H9 (cell line): Measurements from ENCODE around the gene GRIN2A. TPM values are rescaled to one million over a fixed set of nuclear protein-coding genes. Genes with fewer than 3 reads are reported as not detected.

ENCODE experiments used
- DNase-seq: peaks from one replicate; pipeline ENCODE4 v3.0.0-alpha.2; 2017
- H2AFZ ChIP-seq: one replicate; pipeline ENCODE4 v1.6.1; 2013; ENCODE audit warnings: mild to moderate bottlenecking, low read length, control low read depth, moderate library complexity
- H2AK5ac ChIP-seq: 2 replicates; pipeline ENCODE4 v1.6.1; 2013; ENCODE audit warnings: low read length, control low read depth, mixed read lengths; ENCODE audit not compliant: insufficient read length
- H2BK120ac ChIP-seq: one replicate; pipeline ENCODE4 v1.6.1; 2013; ENCODE audit warnings: low read depth, mild to moderate bottlenecking, low read length, control low read depth, inconsistent platforms; ENCODE audit not compliant: poor library complexity, severe bottlenecking
- H2BK12ac ChIP-seq: 2 replicates; pipeline ENCODE4 v1.6.1; 2013; ENCODE audit warnings: low read length, control low read depth, mixed read lengths, low read depth; ENCODE audit not compliant: insufficient read length
- H2BK15ac ChIP-seq: 2 replicates; pipeline ENCODE4 v1.6.1; 2013; ENCODE audit warnings: low read depth, low read length, control low read depth
- H2BK20ac ChIP-seq: one replicate; pipeline ENCODE4 v1.6.1; 2013; ENCODE audit warnings: low read depth, mild to moderate bottlenecking, low read length, control low read depth, inconsistent platforms; ENCODE audit not compliant: poor library complexity, severe bottlenecking
- H2BK5ac ChIP-seq: 2 replicates; pipeline ENCODE4 v1.6.1; 2013; ENCODE audit warnings: low read length, control low read depth, mixed read lengths; ENCODE audit not compliant: insufficient read length
- H3K14ac ChIP-seq: 2 replicates; pipeline ENCODE4 v1.6.1; 2013; ENCODE audit warnings: low read length, control low read depth; ENCODE audit not compliant: insufficient read depth
- H3K18ac ChIP-seq: 2 replicates; pipeline ENCODE4 v1.6.1; 2013; ENCODE audit warnings: low read depth, mild to moderate bottlenecking, mixed read lengths, low read length, control low read depth; ENCODE audit not compliant: insufficient read length
- H3K23ac ChIP-seq: 2 replicates; pipeline ENCODE4 v1.6.1; 2013; ENCODE audit warnings: low read length, control low read depth, mixed read lengths, low read depth; ENCODE audit not compliant: insufficient read length
- H3K23me2 ChIP-seq: 2 replicates; pipeline ENCODE4 v1.6.1; 2013; ENCODE audit warnings: low read depth, mild to moderate bottlenecking, mixed read lengths, low read length, control low read depth; ENCODE audit not compliant: insufficient read length, poor library complexity, severe bottlenecking
- H3K27ac ChIP-seq: 2 replicates; pipeline ENCODE4 v1.5.1; 2013; ENCODE audit warnings: low read length, control low read depth, mixed read lengths, low read depth; ENCODE audit not compliant: insufficient read length
- H3K27me3 ChIP-seq: 2 replicates; pipeline ENCODE4 v1.6.1; 2013; ENCODE audit warnings: low read length, control low read depth, inconsistent platforms; ENCODE audit not compliant: insufficient read depth
- H3K4ac ChIP-seq: 2 replicates; pipeline ENCODE4 v1.6.1; 2013; ENCODE audit warnings: low read depth, mild to moderate bottlenecking, control low read depth, inconsistent platforms, low read length, moderate library complexity
- H3K4me1 ChIP-seq: 2 replicates; pipeline ENCODE4 v1.6.1; 2013; ENCODE audit warnings: low read length, control low read depth, inconsistent platforms; ENCODE audit not compliant: insufficient read depth
- H3K4me2 ChIP-seq: 2 replicates; pipeline ENCODE4 v1.6.1; 2013; ENCODE audit warnings: low read length, control low read depth, mixed read lengths; ENCODE audit not compliant: insufficient read length, insufficient read depth
- H3K56ac ChIP-seq: 2 replicates; pipeline ENCODE4 v1.6.1; 2013; ENCODE audit warnings: low read depth, mild to moderate bottlenecking, mixed read lengths, low read length, control low read depth; ENCODE audit not compliant: insufficient read length
- H3K79me1 ChIP-seq: 2 replicates; pipeline ENCODE4 v1.6.1; 2013; ENCODE audit warnings: low read depth, mild to moderate bottlenecking, moderate library complexity, low read length, control low read depth, inconsistent platforms; ENCODE audit not compliant: insufficient read depth, poor library complexity, severe bottlenecking
- H3K79me2 ChIP-seq: 2 replicates; pipeline ENCODE4 v1.6.1; 2013; ENCODE audit warnings: low read length, control low read depth, inconsistent platforms; ENCODE audit not compliant: insufficient read depth
- H3K9ac ChIP-seq: 2 replicates; pipeline ENCODE4 v1.6.1; 2013; ENCODE audit warnings: low read length, control low read depth, mixed read lengths; ENCODE audit not compliant: insufficient read length; ENCODE audit errors: extremely low read depth
- H3K9me3 ChIP-seq: one replicate; pipeline ENCODE4 v1.6.1; 2013; ENCODE audit warnings: low read depth, low read length, inconsistent platforms; ENCODE audit not compliant: control insufficient read depth
- H3T11ph ChIP-seq: one replicate; pipeline ENCODE4 v1.6.1; 2013; ENCODE audit warnings: mild to moderate bottlenecking, low read length, control low read depth, inconsistent platforms
- H4K20me1 ChIP-seq: one replicate; pipeline ENCODE4 v1.6.1; 2013; ENCODE audit not compliant: control insufficient read depth, insufficient read length, insufficient read depth
- H4K5ac ChIP-seq: 2 replicates; pipeline ENCODE4 v1.6.1; 2013; ENCODE audit warnings: low read depth, mild to moderate bottlenecking, mixed read lengths, low read length, control low read depth; ENCODE audit not compliant: insufficient read length
- H4K8ac ChIP-seq: replicated peaks from 2 replicates; pipeline ENCODE4 v1.6.1; 2013; ENCODE audit warnings: low read length, control low read depth, mixed read lengths, low read depth; ENCODE audit not compliant: insufficient read length
- H4K91ac ChIP-seq: 2 replicates; pipeline ENCODE4 v1.6.1; 2013; ENCODE audit warnings: low read depth, mild to moderate bottlenecking, moderate library complexity, mixed read lengths, low read length, control low read depth; ENCODE audit not compliant: insufficient read length
- H3K27ac Mint-ChIP-seq, 3 experiments: 2 replicates in 2 of 3; 3 replicates in 1 of 3; pipeline ENCODE4 v1.8.0; 2020 to 2021; ENCODE audit warnings: mixed read lengths in 3 of 3, mild to moderate bottlenecking in 1 of 3, moderate library complexity in 1 of 3
- H3K27me3 Mint-ChIP-seq: 2 replicates; pipeline ENCODE4 v1.8.0; 2021; ENCODE audit warnings: low read depth, mild to moderate bottlenecking, moderate library complexity, mixed read lengths
- H3K36me3 Mint-ChIP-seq, 3 experiments: 2 replicates in 2 of 3; 3 replicates in 1 of 3; pipeline ENCODE4 v1.8.0; 2020 to 2021; ENCODE audit warnings: low read depth in 3 of 3, mixed read lengths in 3 of 3; ENCODE audit not compliant: insufficient read depth in 1 of 3
- H3K4me1 Mint-ChIP-seq, 2 experiments: 2 replicates each; pipeline ENCODE4 v1.8.0; 2020; ENCODE audit warnings: mixed read lengths in 2 of 2
- H3K4me3 Mint-ChIP-seq, 2 experiments: 2 replicates in 1 of 2; 3 replicates in 1 of 2; pipeline ENCODE4 v1.8.0; 2020 to 2021; ENCODE audit warnings: mild to moderate bottlenecking in 2 of 2, mixed read lengths in 2 of 2, moderate library complexity in 1 of 2
- H3K9me3 Mint-ChIP-seq, 2 experiments: 2 replicates in 1 of 2; 3 replicates in 1 of 2; pipeline ENCODE4 v1.8.0; 2020; ENCODE audit warnings: mild to moderate bottlenecking in 2 of 2, mixed read lengths in 2 of 2, moderate library complexity in 1 of 2
- CTCF ChIP-seq: fragments of 200-600 bp; sonication (generic); conservative IDR thresholded peaks from 3 replicates; pipeline ENCODE4 v1.8.0; 2021; ENCODE audit warnings: antibody characterized with exemption, mild to moderate bottlenecking
- WGBS: extraction: QIAGEN DNeasy Blood & Tissue Kit; methylation state at CpG from one replicate; pipeline ENCODE4 v1.1.7; 2013; ENCODE audit warnings: missing lambda C conversion rate, low lambda C conversion rate, mixed read lengths; ENCODE audit not compliant: insufficient read length; ENCODE audit errors: extremely low coverage; 5-methylcytosine and 5-hydroxymethylcytosine counted together
- total RNA-seq: library from RNA; stranded (reverse); gene quantifications from 2 replicates; pipeline ENCODE4 v1.2.1, GENCODE V29; 2021

The GRIN2A gene
- total RNA-seq, 1 experiment from 2014 or later = 1.5 TPM

GRCh38 chr16:10219742-10220141, 37.5 kb upstream of the GRIN2A start:
- no peak overlapping the region for H3K4me2 ChIP-seq
- H4K8ac ChIP-seq = no peak overlapping the region
- H3K79me2 ChIP-seq = no peaks in the 10 kb centered on the region; the same call in 1 of the 2 replicates
- no peak overlapping the region for H2BK120ac ChIP-seq
- no peak overlapping the region for H3K4me3 Mint-ChIP-seq
- no peak overlapping the region for H2BK15ac ChIP-seq
- H3K9me3 ChIP-seq = no peaks in the 10 kb centered on the region
- peaks cover 5% of the 10 kb centered on the region in 2 experiments for H3K4me1 Mint-ChIP-seq
- no peaks in the 10 kb centered on the region for H3K79me1 ChIP-seq
- peaks cover 3% of the 10 kb centered on the region for H4K20me1 ChIP-seq
- no peak overlapping the region for H2BK5ac ChIP-seq
- H4K91ac ChIP-seq = no peak overlapping the region
- no peak overlapping the region for H3K27ac ChIP-seq
- H3K27me3 ChIP-seq = no peaks in the 10 kb centered on the region
- H3K27ac Mint-ChIP-seq = no peak overlapping the region
- H3K9me3 Mint-ChIP-seq = no peaks in the 10 kb centered on the region
- H2AFZ ChIP-seq = no peak overlapping the region
- no peak overlapping the region for H3K18ac ChIP-seq
- H4K5ac ChIP-seq = no peak overlapping the region
- TF ChIP-seq CTCF = no peak
- no peak overlapping the region for H3K56ac ChIP-seq
- no peaks in the 10 kb centered on the region for H3K36me3 Mint-ChIP-seq
- no peak overlapping the region for H3T11ph ChIP-seq
- H3K23ac ChIP-seq = no peak overlapping the region
- H3K4ac ChIP-seq = no peak overlapping the region
- H3K4me1 ChIP-seq = no peaks in the 10 kb centered on the region
- no peak overlapping the region for H2BK12ac ChIP-seq
- no peak overlapping the region for H2BK20ac ChIP-seq
- no CpG with 5 or more reads among the region's 4 CpGs for WGBS
- peaks cover 4% of the 10 kb centered on the region for H3K23me2 ChIP-seq
- peaks cover 5% of the 10 kb centered on the region; the same call in 1 of the 2 replicates for H3K27me3 Mint-ChIP-seq
- no peak for DNase-seq
- no peak overlapping the region for H3K9ac ChIP-seq
- H2AK5ac ChIP-seq = no peak overlapping the region
- H3K14ac ChIP-seq = no peak overlapping the region
